Coronary artery (tissue), 2 donors: ENCODE data around the gene PRKAA1.
"Not testable (repeated sequence)": the region's sequence is repeated elsewhere in the genome, so short reads cannot be mapped to it uniquely, and the experiment has no call there.

Experiments used
- DNase-seq: peaks from one replicate; pipeline ENCODE4 v3.0.0-alpha.2; 2017; ENCODE audit warnings: low spot score
- H3K27ac ChIP-seq, 2 donors: fragments of 200-600 bp; sonication (generic); one replicate each; pipeline ENCODE4 v1.5.1; 2016 to 2019
- H3K4me3 ChIP-seq: fragments of 200-600 bp; sonication (generic); 2 replicates; pipeline ENCODE4 v1.5.1; 2016; ENCODE audit warnings: mild to moderate bottlenecking, moderate library complexity
- TF ChIP-seq, protein P1 (sequence below): fragments of 200-600 bp; sonication (generic); IDR thresholded peaks from one replicate; pipeline ENCODE4 v1.5.1; 2019; ENCODE audit warnings: antibody characterized with exemption

The PRKAA1 gene

DNA sequence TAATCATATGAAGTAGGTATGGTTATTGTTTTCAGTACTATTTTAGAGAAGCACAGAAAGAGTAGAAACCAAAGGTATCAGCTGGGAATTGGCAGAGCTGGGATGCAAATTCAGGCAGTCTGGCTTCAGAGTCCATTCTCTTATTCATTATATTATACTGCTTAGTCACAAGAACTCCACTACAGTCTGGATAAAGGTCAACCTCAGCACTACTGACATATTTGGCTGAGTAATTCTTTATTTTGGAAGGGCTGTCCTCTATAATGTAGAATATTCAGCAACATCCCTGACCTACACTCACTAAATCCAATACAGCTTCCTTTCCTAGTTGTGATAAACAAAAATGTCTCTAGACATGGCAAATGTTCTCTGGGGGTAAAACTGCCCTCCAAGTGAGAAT lies 80.9 kb downstream of the PRKAA1 start:
- Histone ChIP-seq H3K27ac (no peak overlapping the region), H3K4me3 (no peak overlapping the region)
- no peak for DNase-seq
- TF ChIP-seq, protein P1, sequence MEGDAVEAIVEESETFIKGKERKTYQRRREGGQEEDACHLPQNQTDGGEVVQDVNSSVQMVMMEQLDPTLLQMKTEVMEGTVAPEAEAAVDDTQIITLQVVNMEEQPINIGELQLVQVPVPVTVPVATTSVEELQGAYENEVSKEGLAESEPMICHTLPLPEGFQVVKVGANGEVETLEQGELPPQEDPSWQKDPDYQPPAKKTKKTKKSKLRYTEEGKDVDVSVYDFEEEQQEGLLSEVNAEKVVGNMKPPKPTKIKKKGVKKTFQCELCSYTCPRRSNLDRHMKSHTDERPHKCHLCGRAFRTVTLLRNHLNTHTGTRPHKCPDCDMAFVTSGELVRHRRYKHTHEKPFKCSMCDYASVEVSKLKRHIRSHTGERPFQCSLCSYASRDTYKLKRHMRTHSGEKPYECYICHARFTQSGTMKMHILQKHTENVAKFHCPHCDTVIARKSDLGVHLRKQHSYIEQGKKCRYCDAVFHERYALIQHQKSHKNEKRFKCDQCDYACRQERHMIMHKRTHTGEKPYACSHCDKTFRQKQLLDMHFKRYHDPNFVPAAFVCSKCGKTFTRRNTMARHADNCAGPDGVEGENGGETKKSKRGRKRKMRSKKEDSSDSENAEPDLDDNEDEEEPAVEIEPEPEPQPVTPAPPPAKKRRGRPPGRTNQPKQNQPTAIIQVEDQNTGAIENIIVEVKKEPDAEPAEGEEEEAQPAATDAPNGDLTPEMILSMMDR, result no peak

DNA sequence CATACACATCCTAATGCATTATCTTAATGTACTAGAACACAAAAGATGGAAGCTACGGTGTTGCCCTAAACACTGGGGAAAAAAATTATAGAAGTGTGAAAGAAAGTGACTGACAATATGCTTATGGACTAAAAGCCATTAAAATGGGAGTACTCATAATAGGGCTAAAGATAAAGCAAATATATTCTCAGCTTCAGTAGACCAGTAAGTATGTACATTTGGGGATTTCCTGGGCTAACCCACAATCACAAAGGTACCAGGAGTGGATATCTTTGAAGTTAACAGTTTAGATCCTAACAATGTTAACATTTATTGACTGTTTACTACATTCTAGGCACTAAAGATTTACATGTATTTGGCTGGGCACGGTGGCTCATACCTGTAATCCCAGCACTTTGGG lies 81.6 kb downstream of the PRKAA1 start:
- no peak overlapping the region for H3K27ac ChIP-seq
- H3K4me3 ChIP-seq, result no peak overlapping the region
- TF ChIP-seq, protein P1, result no peak
- DNase-seq, result no peak

DNA sequence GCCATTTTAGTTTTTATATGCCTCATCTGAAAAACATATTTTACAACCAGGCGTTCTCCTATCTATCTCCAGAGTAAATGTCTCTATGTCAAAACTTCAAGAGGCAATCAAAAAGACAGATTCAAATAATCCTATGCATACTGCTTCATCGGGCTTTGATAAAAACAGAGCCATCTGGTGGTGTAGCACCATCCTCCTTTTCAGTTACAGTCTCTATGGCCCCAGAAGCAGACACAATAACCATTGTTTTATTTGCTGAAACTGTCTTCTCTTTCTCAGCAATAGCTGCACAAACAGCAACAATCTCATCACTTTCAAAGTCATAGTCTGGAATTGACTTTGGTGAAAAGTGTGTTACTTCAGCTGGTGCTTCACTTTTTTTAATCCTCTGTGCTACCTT lies 82.2 kb downstream of the PRKAA1 start:
- DNase-seq, result no peak
- Histone ChIP-seq H3K27ac (no peak overlapping the region), H3K4me3 (no peak overlapping the region)
- TF ChIP-seq, protein P1, result no peak

DNA sequence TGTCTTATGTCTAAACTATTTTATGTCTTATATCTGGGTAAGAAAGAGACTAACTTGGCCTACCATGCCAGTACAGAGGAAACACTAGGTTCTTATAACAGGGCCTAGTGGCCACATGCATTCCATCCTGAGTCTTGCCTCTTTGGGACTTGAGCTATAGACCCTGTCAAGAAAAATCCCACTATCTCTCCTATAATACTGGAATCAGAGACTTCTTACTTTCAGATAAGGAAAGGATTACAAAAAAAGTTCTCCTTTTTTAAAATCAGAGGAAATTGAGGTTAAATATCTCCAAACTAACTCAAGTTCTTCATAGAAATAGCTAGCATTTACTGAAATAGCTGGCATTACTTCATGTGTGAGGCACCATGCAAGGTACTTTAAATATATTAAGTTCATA lies 84.2 kb downstream of the PRKAA1 start:
- H3K4me3 ChIP-seq, result no peak overlapping the region
- no peak for DNase-seq
- no peak overlapping the region for H3K27ac ChIP-seq
- TF ChIP-seq, protein P1, result no peak

DNA sequence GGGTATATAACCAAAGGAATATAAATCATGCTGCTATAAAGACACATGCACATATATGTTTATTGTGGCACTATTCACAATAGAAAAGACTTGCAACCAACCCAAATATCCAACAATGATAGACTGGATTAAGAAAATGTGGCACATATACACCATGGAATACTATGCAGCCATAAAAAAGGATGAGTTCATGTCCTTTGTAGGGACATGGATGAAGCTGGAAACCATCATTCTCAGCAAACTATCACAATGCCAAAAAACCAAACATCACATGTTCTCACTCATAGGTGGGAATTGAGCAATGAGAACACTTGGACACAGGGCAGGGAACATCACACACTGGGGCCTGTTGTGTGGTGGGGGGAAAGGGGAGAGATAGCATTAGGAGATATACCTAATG lies 87.6 kb downstream of the PRKAA1 start:
- not testable (repeated sequence) for H3K27ac ChIP-seq, DNase-seq, H3K4me3 ChIP-seq
